ENCODE data around the gene INHBA. TPM values are rescaled to one million over a fixed set of nuclear protein-coding genes. Genes with fewer than 3 reads are reported as not detected.

Gene INHBA
- total RNA-seq, 6 donors from 2014 or later: 2.1 to 76.5 (median 42.4) TPM

GRCh38 chr7:41688012-41688625 lies 14.8 kb downstream of the INHBA start:
- DNase-seq (no peak), ATAC-seq (ENCODE audit: low FRiP score in 2 of 2) (no peak)
- H3K36me3 ChIP-seq: no peaks in the 10 kb centered on the region
- H3K4me1 ChIP-seq: peaks cover 0 to 4% (median 0%) of the 10 kb centered on the region in 4 donors
- no peaks in the 10 kb centered on the region for H3K9me3 ChIP-seq
- H3K27ac ChIP-seq: no peak overlapping the region
- H3K27me3 ChIP-seq: no peaks in the 10 kb centered on the region
- no peak overlapping the region for H3K4me3 ChIP-seq
- WGBS, 2 donors: 96 to 97% methylated on average over 2 of the region's 2 CpGs
- TF ChIP-seq, protein P1, sequence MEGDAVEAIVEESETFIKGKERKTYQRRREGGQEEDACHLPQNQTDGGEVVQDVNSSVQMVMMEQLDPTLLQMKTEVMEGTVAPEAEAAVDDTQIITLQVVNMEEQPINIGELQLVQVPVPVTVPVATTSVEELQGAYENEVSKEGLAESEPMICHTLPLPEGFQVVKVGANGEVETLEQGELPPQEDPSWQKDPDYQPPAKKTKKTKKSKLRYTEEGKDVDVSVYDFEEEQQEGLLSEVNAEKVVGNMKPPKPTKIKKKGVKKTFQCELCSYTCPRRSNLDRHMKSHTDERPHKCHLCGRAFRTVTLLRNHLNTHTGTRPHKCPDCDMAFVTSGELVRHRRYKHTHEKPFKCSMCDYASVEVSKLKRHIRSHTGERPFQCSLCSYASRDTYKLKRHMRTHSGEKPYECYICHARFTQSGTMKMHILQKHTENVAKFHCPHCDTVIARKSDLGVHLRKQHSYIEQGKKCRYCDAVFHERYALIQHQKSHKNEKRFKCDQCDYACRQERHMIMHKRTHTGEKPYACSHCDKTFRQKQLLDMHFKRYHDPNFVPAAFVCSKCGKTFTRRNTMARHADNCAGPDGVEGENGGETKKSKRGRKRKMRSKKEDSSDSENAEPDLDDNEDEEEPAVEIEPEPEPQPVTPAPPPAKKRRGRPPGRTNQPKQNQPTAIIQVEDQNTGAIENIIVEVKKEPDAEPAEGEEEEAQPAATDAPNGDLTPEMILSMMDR (IDR thresholded peaks at IDR 0.05): no peak
- TF ChIP-seq EP300 (IDR thresholded peaks at IDR 0.05): no peak
- TF ChIP-seq POLR2AphosphoS5 (IDR thresholded peaks at IDR 0.05): no peak
- no peak for TF ChIP-seq POLR2A (IDR thresholded peaks at IDR 0.05)

GRCh38 chr7:41685684-41686083 lies 17.2 kb downstream of the INHBA start:
- H3K36me3 ChIP-seq: no peaks in the 10 kb centered on the region
- TF ChIP-seq, protein P1 (IDR thresholded peaks at IDR 0.05): no peak
- TF ChIP-seq EP300 (IDR thresholded peaks at IDR 0.05): no peak
- no peak for TF ChIP-seq POLR2AphosphoS5 (IDR thresholded peaks at IDR 0.05)
- TF ChIP-seq POLR2A (IDR thresholded peaks at IDR 0.05): no peak
- WGBS, 2 donors: 45 to 52% methylated on average over 1 of the region's 1 CpG

DNA sequence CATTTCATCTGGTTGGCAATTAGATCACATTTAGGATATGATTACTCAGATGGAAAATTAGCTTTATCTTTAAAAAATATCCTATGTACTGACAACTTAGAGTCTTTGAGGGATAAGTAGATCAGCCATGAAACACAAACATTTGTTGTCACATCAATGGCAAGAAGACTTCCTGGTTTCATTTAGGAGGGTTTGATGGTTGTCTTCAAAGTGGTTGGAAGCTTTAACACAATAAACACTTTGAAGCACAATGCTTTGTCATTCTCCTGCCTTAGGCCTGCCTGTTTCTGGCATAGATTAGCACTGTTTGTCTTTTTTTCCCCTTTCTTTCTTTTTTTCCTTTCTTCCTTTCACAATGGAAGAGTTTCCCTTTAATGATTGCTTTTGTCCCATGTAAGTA lies 20.5 kb downstream of the INHBA start:
- Histone ChIP-seq H3K4me1 (no peaks in the 10 kb centered on the region), H3K27ac (no peak overlapping the region), H3K9me3 (no peaks in the 10 kb centered on the region), H3K4me3 (no peak overlapping the region), H3K36me3 (no peaks in the 10 kb centered on the region), H3K27me3 (no peaks in the 10 kb centered on the region)
- DNase-seq: no peak
- ATAC-seq (ENCODE audit: low FRiP score in 2 of 2): no peak
- TF ChIP-seq, protein P1 (IDR thresholded peaks at IDR 0.05): no peak
- no peak for TF ChIP-seq EP300 (IDR thresholded peaks at IDR 0.05)
- no peak for TF ChIP-seq POLR2AphosphoS5 (IDR thresholded peaks at IDR 0.05)
- no peak for TF ChIP-seq POLR2A (IDR thresholded peaks at IDR 0.05)

More at GRCh38 chr7:41685684-41686083, 17.2 kb downstream of the INHBA start:
- H3K4me1 ChIP-seq: no peaks in the 10 kb centered on the region
- ATAC-seq (ENCODE audit: low FRiP score in 2 of 2) (no peak), DNase-seq (no peak)
- H3K4me3 ChIP-seq: no peak overlapping the region
- no peak overlapping the region for H3K27ac ChIP-seq
- H3K9me3 ChIP-seq: no peaks in the 10 kb centered on the region
- no peaks in the 10 kb centered on the region for H3K27me3 ChIP-seq

DNA sequence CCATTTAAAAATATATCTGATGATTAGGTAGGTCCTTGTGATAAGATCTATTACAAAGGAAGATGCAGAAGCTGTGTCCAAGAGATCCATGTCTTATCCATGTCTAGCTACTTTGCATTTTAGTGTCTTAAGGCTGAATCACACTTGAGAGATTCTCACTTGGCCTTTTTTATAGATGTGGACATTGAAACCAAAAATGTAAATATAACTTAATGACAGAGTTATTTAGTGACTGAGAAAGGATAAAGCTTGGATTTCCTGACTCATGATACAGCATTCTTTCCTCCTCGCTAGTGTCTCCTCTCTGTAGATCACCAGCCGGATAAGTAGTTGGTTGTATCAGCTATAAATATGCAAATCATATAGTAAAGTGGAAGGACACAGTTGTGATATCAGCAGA lies 23.3 kb downstream of the INHBA start:
- TF ChIP-seq POLR2A (IDR thresholded peaks at IDR 0.05): no peak
- TF ChIP-seq EP300 (IDR thresholded peaks at IDR 0.05): no peak
- TF ChIP-seq, protein P1 (IDR thresholded peaks at IDR 0.05): no peak
- no peak overlapping the region for H3K4me3 ChIP-seq
- DNase-seq: no peak
- no peak for ATAC-seq (ENCODE audit: low FRiP score in 2 of 2)
- no peak overlapping the region for H3K27ac ChIP-seq
- H3K4me1 ChIP-seq: no peaks in the 10 kb centered on the region
- H3K27me3 ChIP-seq: no peaks in the 10 kb centered on the region
- no peaks in the 10 kb centered on the region for H3K9me3 ChIP-seq
- H3K36me3 ChIP-seq: no peaks in the 10 kb centered on the region
- 82 to 86% methylated on average over 2 of the region's 2 CpGs for WGBS, 2 donors

GRCh38 chr7:41674505-41675023 lies 28.3 kb downstream of the INHBA start:
- H3K9me3 ChIP-seq: no peaks in the 10 kb centered on the region
- no peak for ATAC-seq (ENCODE audit: low FRiP score in 2 of 2)
- H3K4me3 ChIP-seq: no peak overlapping the region
- H3K36me3 ChIP-seq: no peaks in the 10 kb centered on the region
- no peak for DNase-seq
- no peaks in the 10 kb centered on the region for H3K27me3 ChIP-seq
- no peaks in the 10 kb centered on the region for H3K4me1 ChIP-seq
- TF ChIP-seq POLR2A (IDR thresholded peaks at IDR 0.05) (no peak), POLR2AphosphoS5 (IDR thresholded peaks at IDR 0.05) (no peak), EP300 (IDR thresholded peaks at IDR 0.05) (no peak)
- TF ChIP-seq, protein P1 (IDR thresholded peaks at IDR 0.05): no peak
- WGBS, 2 donors: 71 to 74% methylated on average over 4 of the region's 4 CpGs
- no peak overlapping the region for H3K27ac ChIP-seq
